NCI-H2107 (cell line): Measurements from ENCODE around the gene WDFY4.

Experiments used
- DNase-seq: peaks from one replicate; lab custom pipeline; 2025; lab: John Stamatoyannopoulos, UW

WDFY4 gene

DNA sequence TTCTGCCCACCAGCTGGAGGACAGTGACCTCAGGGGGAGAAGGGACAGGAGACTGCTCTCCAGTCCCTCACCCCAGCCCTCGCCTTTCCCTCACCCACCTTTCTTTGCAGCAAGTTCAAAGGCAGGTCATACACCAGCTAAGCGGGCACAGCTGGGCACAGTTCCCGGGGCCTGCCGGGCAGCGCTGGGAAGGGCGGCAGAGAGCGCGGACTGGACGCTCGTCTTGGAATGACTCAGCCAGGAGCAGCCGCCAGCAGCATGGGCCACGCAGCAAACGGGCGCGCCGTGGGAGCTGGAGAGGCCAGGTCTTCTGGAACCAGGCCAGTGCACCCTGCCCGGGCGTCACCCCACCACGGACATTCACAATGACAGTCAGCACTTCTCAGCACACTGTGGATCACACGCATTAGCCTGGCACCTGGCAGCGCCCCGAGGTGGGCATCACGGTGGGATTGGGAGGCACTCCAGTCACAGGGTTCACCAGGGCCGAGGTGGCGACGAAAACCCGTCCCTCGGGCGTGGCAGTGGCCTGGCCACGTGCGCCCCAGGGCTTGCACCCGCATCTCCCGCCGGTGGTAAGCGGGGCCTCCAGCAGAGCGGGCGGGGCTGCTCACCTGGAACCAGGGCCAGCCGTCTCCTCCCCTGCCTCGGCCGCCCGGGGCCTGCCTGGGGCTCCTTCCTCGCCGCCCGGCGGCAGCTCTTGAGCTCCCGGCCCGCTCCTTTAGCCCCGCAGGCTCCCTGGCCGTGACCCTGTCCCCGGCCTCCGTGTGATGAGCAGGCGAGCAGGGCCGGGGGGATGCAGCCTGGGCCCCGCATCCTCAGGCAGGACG lies 29.0 kb upstream of the WDFY4 start:
- DNase-seq, result no peak

DNA sequence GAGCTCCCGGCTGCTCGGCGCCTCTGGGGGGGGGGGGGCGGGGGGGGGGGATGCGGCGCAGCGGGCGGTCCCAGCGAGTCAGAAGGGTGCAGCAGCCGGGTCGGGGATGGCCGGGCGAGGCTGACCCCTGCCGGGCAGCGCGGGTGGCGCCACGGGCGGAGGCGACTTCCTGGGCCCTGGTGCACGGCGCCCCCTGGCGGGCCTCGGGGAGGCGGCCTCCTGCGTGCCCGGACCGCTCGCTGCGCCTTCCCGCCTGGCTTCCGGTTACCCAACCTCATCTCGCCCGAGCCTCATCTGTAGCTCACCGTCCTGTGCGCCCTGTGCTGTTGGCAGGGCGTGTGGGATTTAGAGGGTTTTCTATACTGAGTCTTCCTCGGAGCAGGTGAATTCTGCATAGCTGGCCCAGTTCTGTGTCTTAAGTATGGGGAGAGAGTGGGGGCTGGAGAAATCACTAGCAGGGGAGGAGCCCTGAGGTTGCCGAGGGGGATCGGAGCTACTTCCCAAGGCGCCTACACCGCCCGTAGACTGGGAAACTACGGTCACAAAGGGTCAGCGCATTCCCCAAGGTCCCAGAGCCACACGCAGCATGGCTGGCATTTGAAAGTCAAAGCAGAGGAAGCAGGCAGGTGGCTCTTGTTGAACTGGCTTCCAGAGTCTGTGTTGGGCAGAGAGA lies 28.3 kb upstream of the WDFY4 start:
- peak; percentile 68 for DNase-seq

DNA sequence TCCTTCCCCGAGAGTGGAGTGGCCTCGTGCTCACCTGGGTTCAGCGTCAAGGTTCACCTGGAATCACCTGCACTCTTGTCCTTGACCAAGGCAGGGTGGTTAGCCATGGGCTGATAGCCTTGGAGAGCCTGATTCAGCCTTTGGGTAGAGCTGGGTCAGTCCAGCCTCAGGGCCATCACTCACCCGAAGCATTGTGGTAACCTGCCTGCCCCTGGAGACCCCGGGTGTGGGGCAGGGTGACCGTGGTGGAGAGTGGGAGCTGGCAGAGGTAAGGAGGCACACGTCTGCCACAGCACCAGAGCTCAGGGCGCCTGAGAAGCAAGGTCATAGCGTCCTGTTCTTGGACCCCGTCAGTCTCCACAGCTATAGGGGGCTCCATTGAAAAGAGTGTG lies 27.8 kb upstream of the WDFY4 start:
- no peak for DNase-seq

DNA sequence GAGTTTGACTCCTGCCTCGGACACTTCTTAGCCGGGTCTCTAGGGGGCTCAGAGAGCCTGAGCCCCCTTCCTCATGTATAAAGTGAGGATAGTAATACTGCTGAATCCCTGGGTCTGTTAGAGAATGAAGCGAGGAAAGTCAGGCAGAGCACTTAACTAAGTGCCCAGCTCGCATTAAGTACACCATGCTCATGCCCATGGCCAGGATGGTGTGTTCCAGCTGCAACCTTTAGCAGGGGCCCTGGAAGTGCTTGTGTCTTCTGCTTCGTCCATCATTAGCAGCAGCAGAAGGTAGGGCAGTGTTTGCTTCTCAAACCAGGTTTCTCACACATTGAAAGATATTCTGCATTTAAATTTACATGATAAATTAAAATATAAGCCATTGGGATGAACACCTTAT lies 27.3 kb upstream of the WDFY4 start:
- DNase-seq, result no peak

DNA sequence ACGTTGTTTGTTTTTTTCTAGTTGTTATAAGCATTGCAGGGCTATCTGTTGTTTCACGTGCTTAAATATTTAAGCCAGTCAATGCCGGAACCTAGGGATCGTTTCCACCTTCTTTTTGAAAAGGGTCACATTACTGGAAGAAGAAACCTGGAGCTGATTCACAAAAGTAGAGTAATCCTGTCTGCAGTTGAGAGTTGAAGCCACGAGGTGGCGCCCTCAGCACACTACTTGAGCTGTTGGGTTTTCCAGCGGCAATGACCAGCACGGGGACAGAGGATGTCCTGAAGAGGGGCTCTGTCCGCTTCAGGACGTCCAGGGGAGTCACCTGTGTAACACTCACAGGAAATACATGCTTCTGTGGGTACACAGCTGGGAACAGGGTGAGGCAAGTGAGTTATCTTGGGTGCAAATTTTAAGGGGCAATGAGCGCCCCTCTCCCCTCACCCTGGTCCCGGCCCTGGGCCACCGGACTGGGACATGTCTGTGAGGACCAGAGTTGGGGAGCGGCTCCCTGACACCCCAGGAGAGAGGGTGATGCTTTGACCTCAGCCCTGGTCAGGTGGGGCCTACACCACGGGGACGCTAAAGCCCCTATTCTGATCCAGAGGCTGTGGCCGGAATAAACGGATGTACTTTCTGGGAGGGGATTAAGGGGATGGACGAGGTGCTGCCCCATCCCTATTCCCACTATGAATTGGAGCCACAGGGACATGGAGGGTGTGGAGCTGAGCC lies 26.3 kb upstream of the WDFY4 start:
- peak; percentile 25 for DNase-seq

DNA sequence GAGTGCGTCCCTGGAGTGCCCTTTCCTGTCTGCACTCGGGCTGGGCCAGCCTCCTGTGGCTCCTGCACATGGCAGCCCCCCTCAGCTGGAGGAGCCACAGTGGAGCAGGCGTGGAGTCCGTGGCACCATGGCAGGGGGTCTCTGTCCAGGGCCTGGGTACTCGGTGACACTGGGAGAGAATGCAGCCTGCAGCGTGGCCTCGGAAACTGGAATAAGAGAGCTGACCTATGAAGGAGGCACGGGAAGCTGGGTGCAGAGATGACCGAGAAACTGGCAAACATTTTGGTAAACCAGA lies 25.8 kb upstream of the WDFY4 start:
- no peak for DNase-seq

DNA sequence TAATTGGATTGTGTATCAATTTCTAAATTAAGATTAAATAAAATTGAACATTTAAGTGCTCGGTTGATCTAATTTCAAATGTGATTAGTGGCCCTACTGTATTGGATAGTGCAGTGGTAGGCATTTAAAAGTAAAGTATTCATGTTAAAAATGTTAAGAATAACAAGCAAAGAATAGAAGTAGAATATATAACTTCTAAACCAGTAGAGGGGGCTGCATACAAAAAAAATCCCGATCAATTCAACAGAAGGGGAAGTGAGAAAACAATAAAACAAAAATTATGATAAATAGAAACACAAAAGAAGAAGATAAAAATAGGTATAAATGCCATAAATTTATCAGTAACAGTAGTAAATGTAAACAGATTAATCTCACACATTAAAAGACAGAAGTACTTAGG lies 24.9 kb upstream of the WDFY4 start:
- no peak for DNase-seq

DNA sequence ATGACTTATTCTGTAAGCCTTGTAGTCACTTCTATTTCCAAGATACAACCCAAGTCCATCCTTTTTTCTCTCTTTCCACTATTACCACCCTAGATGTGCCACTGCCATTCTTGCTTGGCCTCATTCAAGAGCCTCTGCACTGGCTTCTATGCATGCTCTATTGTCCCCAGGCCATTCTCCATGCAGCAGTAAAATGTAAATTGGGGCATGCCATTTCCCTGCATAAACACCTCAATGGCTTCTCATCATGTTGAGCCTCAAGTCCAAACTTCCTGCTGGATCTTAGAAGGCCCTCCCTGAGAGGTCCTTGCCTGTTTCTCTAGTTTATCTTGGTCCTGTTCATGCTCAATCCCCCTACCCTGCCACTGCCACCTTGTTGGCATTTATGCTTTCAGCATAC lies 23.2 kb upstream of the WDFY4 start:
- DNase-seq, result no peak

DNA sequence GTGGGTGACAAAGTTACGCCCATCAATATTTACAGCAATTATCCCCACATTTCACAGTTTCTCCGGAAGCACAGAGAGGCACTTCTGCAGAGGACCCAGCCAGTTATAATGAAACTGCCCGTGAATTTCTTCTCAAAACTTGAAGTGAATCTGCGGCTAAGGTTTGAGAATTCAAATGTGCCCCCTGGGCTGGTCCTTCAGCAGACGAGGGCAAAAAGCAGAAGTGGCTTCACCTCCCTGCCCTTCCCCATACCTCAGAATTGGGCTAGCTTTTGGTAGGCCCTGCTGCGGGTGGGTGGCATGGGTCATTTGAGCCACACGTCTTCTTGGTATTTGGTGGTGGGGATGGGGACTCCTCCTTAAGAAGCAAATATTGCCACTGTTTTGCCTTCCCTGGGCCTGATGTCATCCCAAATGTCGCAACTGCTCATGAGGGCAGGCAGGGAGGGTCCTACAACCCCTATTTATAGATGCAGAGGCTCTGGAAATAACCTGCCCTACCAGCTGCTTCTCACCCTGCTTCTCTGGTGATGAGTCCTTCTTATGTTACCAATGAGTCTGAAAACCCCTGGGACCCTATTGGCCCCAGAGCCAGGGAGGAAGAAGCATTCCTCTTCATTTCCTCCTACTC lies 16.6 kb upstream of the WDFY4 start:
- no peak for DNase-seq

DNA sequence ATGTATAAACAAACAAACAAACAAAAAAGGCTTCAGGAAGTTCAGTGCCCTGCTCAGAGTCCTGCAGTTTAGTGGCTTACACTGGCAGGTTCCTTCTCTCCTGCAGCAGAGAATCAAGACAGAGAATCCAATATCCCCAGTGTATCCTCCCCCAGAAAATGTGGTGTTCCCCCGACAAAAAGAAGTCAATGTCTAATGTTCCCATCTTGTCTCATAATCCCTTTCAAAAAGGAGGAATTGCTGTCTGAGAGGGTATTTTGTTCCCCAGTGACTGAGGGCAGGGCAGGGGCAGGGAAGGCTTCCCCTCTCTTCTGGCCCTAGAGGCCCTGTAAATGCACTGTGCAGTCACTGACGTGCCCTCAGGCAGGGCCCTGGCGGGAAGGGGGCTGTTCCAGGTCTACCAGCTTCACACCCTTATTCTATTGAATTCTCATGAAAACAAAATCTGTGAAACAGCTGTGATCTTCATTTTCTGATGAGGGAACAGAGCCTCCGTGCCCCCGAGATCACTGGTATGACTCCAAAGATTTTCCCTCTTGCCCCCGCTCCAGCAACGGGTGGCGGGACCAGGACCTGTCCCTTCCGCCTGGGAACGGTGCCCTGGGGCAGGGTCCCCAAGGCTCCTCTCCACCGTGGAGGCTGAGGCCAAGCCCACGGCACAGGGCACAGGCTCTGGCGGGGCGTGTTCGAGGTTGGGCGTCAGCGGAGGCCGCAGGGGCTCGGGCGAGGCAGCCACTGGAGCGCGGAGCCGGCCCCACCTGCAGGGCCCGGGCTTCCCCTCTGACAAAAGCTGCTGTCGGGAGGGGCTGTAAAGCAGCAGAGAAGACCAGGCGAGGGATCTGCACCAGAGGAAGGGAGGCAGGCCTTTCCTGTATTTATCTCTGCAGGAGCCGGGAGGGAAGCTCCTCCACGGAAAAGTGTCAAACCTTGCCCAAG lies 13.4 kb upstream of the WDFY4 start:
- no peak for DNase-seq

DNA sequence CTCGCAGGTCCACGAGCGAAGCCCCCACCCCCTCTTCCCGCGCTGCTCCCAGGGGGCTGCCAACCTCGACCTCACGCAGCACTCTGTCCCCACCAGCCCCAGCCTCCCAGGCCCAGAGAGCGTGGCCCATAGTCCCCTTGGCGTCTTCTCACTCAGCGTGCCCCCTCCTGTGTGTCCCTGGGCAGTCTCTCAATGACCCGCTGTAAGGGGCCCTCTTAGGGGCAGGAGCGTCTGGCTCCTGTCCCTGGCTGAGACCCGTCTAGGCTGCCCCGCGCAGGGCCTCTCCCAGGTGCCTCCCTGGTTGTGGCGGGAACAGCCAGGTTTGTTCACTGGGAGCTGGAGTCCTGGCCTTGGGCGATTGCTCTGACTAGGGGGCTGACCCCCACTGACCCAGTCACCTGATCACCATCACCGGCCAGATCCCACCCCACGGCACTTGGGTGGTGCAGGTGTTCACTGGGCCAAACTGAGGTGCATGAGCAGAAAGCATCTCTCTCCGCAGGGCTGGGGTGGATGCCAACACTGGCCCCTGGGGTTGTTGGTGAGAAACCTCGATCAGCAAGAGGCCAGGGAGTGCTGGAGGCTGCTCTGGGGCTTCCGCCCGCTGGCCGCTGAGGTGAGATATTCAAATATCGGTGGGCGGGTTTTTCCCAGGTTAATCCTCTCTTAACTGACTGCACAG lies 12.6 kb upstream of the WDFY4 start:
- no peak for DNase-seq

DNA sequence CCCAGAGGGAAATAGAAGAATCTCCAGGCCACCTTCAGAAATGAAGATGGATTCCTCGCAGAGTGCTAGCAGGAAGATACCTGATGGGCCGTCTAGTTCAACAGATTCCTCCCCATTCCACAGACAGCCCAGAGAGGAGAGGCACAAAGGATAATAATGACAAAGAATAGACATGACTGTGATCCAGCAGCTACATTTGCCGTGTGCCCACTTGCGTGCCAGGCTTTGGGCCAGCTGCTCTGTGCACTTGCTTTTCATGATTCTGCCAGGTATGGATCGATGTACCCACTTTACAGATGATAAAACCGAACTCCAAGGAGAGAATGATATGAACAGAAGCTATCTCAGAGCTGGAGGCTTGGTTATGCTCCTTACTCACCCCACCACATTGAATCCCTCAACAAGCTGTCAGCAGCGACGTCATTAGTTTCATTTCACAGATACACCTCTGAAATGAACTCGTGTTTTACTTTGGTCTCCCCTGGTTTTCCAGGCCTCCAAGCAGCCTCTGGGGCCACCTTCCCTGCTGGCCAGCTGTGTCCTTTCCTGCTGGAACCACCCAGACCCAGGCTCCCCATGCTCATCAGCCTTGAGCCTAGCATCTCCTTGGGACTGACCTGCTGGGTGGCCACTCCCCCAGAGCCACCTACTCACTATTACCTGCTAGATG lies 11.9 kb upstream of the WDFY4 start:
- no peak for DNase-seq

DNA sequence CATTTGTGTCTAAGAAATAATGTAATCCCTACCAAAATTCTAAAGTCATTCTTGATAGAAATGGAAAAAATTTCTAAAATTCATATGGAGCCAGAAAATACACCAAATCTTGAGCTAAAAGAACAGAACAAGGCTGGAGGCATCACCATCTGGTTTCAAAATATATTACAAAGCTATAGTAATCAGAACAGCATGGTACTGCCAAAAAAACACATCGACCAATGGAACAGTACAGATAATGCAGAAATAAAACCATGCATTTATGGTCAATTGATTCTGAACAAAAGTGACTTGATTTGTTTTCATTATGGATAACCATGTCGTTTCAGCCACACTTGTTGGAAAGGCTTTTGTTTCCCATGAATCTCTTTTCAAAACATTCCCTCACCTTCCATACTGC lies 7.0 kb upstream of the WDFY4 start:
- no peak for DNase-seq

DNA sequence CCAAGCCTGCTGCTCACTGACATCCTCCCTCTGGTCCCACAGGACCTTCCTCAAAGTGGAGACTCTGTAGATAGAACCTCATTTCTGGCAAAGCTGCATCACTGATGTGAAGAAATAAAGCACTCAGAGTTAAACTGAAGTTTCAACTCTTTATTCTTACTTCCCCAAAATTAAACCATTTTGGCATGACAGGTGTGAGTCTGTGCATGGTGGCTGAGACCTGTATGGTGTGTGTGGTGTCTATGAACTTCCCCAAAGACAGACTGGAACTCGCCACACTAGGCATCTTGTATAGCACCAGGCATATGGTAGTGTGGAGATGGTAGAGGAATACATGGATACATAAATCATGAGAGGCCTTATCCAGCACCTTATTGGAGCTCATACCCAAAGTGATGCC lies 6.6 kb upstream of the WDFY4 start:
- DNase-seq, result no peak

DNA sequence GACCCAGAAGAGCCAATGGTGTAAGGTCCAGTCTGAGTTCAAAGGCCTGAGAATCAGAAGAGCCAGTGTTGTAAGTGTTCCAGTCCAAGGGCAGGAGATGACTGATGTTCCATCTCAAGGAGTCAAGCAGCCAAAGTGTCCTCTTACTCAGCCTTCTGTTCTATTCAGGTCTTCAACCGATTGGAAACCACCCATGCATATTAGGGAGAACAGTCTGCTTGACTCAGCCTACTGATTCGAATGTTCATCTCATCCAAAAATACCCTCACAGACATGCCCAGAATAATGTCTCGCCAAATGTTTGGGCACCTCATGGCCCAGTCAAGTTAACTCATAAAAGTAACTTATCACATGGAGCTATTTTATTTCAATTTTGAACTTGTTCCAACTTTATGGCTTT lies 2.9 kb upstream of the WDFY4 start:
- no peak for DNase-seq

DNA sequence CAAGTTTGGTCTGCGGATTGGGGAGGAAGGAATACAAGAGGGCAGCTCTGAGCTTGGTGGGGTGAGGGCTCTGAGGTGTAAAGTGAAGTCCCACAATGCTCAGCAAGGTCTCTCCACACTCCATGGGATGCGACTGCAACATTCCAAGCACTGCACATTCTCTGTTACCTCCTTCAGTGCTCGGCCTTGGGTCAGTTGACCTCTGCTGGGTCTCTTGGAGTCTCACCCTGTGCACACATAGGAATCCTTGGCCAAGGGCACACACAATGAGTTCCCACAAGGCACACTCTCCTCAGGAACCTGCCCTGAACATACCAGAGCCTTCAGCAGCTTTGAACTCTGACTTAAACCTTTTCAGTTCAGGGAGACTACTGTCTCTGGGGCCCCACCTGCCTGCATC lies 2.4 kb upstream of the WDFY4 start:
- no peak for DNase-seq

DNA sequence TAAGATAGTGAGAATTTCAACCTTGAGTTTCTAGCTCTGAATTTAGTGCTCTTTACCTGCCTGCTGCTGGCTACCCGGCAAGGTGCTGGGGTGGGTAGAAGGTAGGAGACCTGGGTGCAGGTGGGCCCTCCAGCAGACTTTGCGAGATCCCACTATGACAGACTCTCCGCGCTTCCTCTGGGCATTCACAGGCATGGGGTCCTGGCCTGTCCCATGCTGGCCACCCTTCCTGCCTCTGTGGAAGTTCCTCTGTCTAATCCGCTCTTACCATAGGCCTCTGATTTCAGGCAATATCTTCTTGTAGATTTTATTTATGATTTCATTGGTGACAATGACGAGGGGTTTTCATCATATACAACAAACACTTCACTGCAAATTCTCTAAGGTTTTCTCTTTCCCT lies 1.2 kb upstream of the WDFY4 start:
- DNase-seq, result no peak

DNA sequence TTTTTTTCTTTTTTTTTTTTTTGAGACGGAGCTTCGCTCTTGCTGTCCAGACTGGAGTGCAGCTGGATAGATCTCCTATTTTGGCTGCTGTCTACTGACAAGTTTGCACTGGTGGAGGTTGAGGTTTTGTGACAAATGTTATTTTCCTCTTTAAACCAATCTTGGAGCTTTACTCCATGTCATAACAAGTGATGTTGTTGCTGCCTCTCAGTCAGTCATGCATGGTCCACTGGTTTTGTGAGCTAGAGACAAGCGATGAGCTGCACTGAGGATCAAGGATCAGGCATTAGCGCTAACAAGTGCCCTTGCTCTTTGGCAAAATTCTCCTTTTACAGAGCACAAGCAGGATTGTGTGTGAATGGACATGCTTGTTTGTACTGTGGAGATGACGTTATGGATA lies 805 bp upstream of the WDFY4 start:
- no peak for DNase-seq

DNA sequence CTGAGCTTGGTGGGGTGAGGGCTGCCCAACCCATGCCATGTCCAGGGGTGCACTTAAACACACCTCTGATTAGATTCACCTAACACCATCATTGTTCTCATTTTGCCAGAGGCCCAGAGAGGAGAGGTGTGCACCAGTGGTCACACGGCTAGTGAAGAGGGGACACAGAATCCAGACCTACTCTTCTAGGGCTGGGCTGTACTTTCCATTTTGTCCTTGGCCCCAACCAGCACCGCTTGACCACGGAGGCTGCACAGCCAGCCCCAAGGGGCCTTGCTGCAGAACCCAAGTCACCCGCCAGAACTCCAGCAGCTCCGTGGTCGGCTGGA lies 246 bp upstream of the WDFY4 start:
- DNase-seq, result no peak

DNA sequence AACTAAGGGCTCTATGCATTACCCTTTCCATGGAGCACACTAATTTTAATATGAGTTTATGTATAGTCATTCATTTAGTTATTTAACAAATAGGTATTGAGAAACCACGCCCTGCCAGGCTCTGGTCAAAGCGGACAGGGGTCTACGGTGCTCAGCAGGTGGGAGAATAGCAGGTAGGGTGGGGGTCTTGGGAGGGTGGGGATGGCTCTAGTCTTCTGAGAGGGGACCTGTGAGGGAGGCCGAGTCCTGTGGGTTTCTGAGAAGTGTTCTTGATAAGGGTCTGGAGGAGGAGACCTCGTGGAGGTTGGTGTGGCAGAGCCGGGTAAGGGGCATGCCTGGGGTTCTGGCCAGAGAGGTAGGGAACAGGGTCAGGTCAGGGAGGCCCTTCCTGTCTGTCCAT lies 1.1 kb downstream of the WDFY4 start:
- DNase-seq, result no peak
